Endothelial cell of umbilical vein (primary cell): ENCODE results near the gene TUSC2.

Experiments used
- CTCF ChIP-seq, 2 donors: IDR thresholded peaks; 1 replicate in 1 of 2; 2 replicates in 1 of 2; pipeline ENCODE4 v1.5.1; 2011; ENCODE audit warnings: low read length in 2 of 2, mild to moderate bottlenecking in 2 of 2, moderate library complexity in 2 of 2, control low read depth in 1 of 2, inconsistent platforms in 1 of 2, low read depth in 1 of 2; ENCODE audit not compliant: insufficient read depth in 1 of 2; ENCODE audit errors: extremely low read depth in 1 of 2
- POLR2A ChIP-seq: IDR thresholded peaks from 2 replicates; pipeline ENCODE4 v1.6.1; 2012; ENCODE audit warnings: low read depth, mild to moderate bottlenecking, control low read depth, low read length

DNA sequence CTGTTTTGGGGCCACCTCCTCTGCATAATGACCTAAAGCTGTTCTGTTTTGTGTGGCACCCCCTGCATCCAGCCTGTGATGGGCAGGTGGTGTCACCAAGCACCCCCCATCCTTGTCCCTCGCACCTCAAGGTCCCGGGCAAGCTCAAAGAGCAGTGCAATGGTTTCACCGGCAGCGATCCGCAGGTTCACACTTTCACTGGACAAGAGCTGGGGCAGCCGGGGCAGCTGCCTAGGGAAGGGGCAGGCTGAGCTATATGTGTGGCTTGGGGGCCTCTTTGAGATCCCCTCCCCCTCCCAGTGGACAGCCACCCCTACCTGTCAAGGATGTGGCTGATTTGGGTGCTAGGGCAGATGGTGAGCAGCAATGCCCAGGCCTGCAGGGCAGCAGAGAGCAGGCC lies 38.9 kb downstream of the TUSC2 start:
- TF ChIP-seq POLR2A, result no peak
- no peak for TF ChIP-seq CTCF (IDR thresholded peaks at IDR 0.05; ENCODE audit: extremely low read depth in 1 of 2, insufficient read depth in 1 of 2, low read depth in 1 of 2, low read length in 2 of 2)
